Transverse colon (tissue), 4 donors: Measurements from ENCODE around the gene OPA3. TPM values are rescaled to one million over a fixed set of nuclear protein-coding genes. Genes with fewer than 3 reads are reported as not detected.
A peak's percentile ranks its signal among the peaks of the same experiment; 100 is the strongest.

Experiments
- DNase-seq: peaks from one replicate; pipeline ENCODE4 v3.0.0-alpha.2; 2019
- H3K27ac ChIP-seq, 4 donors: fragments of 200-600 bp; sonication (generic); 2 replicates each; pipeline ENCODE4 v1.5.1; 2016 to 2018; ENCODE audit warnings: inconsistent platforms in 4 of 4
- H3K27me3 ChIP-seq: fragments of 200-600 bp; sonication (generic); 2 replicates; pipeline ENCODE4 v1.5.1; 2017; ENCODE audit warnings: inconsistent platforms
- H3K36me3 ChIP-seq, 4 donors: fragments of 200-600 bp; sonication (generic); 2 replicates each; pipeline ENCODE4 v1.5.1; 2017 to 2019; ENCODE audit warnings: inconsistent platforms in 4 of 4
- H3K4me1 ChIP-seq, 4 donors: fragments of 200-600 bp; sonication (generic); 2 replicates each; pipeline ENCODE4 v1.5.1; 2017 to 2020; ENCODE audit warnings: inconsistent platforms in 4 of 4
- H3K4me3 ChIP-seq, 4 donors: fragments of 200-600 bp; sonication (generic); 1 replicate in 1 of 4; 2 replicates in 3 of 4; pipeline versions ENCODE4 v1.5.1 to v1.6.1; 2017 to 2019; ENCODE audit warnings: inconsistent platforms in 4 of 4
- H3K9me3 ChIP-seq, 2 donors: fragments of 200-600 bp; sonication (generic); 2 replicates each; pipeline ENCODE4 v1.5.1; 2017 to 2019; ENCODE audit warnings: inconsistent platforms in 2 of 2
- EP300 ChIP-seq: sonication (generic); formaldehyde crosslinking; IDR thresholded peaks from one replicate; pipeline ENCODE4 v1.6.1; 2017; ENCODE audit warnings: antibody characterized with exemption, low read depth
- POLR2A ChIP-seq: fragments of 450-650 bp; IDR thresholded peaks from one replicate; pipeline ENCODE4 v1.6.1; 2016; ENCODE audit warnings: antibody characterized with exemption, mild to moderate bottlenecking, moderate library complexity
- POLR2AphosphoS5 ChIP-seq, 3 donors: sonication (generic); formaldehyde crosslinking; IDR thresholded peaks; one replicate each; pipeline ENCODE4 v1.6.1; 2016; ENCODE audit warnings: antibody characterized with exemption in 3 of 3
- WGBS, 2 donors: methylation state at CpG; one replicate each; pipeline ENCODE4 v1.1.5; 2018; ENCODE audit warnings: low coverage in 1 of 2; 5-methylcytosine and 5-hydroxymethylcytosine counted together
- in situ Hi-C, 4 donors: fragments of 200-750 bp; cut with MboI; loops; one replicate each; pipeline versions ENCODE4 v1.15.0 to v1.15.1; 2017; ENCODE audit warnings: low sequenced_read_pairs in 3 of 4, low pct_ligation_motif_present in 1 of 4, low pct_unique_long_range_greater_than_20kb in 1 of 4
- intact Hi-C: fragments of 100-400 bp; cut with DNase I; formaldehyde crosslinking; loops from one replicate; pipeline ENCODE4 v1.15.1; 2023; ENCODE audit warnings: low total_unique reads
- total RNA-seq, 4 donors: library from RNA; depleted of rRNA; stranded (reverse); fragments of >200 nt; gene quantifications; one replicate each; pipeline ENCODE4 v1.1.0, GENCODE V29; 2016
- TF ChIP-seq, protein P1 (sequence below), 5 experiments: fragments of 200-600 bp in 3 of 5; fragments of 450-650 bp in 2 of 5; sonication (generic) in 3 of 5; IDR thresholded peaks; 1 replicate in 2 of 5; 2 replicates in 3 of 5; pipeline ENCODE4 v1.5.1; 2016 to 2017; ENCODE audit warnings: antibody characterized with exemption in 5 of 5, inconsistent platforms in 3 of 5, mild to moderate bottlenecking in 2 of 5, moderate library complexity in 1 of 5

The OPA3 gene
- total RNA-seq, 4 donors from 2014 or later, result 6.7 to 10.8 (median 8.6) TPM

DNA sequence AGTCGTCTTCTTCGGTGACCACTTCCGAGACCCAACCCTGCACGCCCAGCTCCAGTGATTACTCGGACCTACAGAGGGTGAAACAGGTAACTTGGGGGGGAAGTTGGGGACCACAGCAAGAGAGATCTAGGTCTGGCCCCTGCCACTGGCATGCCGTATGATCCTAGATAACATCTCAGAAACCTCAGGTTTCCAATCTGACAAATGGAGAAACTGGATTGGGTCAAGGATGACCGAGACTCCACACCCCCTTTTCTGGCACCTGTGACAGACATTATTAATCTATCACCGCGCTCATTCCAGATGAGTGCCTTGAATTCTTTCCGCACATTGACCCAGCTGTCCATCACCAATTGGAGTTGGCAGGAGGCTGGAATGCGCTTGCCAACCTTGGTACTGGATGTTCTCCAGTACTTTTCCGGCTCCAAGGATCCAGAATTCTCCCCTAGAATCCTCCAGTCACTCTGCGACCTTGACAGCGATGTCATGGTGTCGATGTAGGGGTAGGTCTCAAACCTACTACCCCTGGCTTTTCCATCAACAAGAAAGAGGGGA is 60.0 kb downstream of the OPA3 start:
- peaks cover 13 to 53% (median 29%) of the 10 kb centered on the region in 4 donors for H3K4me1 ChIP-seq
- peaks cover 0 to 52% (median 20%) of the 10 kb centered on the region in 4 donors for H3K36me3 ChIP-seq
- no peak overlapping the region for H3K4me3 ChIP-seq
- intact Hi-C loops (no loop called here), in situ Hi-C loops (no loop called here)
- TF ChIP-seq POLR2A (no peak), EP300 (no peak), POLR2AphosphoS5 (IDR thresholded peaks at IDR 0.05) (no peak)
- TF ChIP-seq, protein P1, sequence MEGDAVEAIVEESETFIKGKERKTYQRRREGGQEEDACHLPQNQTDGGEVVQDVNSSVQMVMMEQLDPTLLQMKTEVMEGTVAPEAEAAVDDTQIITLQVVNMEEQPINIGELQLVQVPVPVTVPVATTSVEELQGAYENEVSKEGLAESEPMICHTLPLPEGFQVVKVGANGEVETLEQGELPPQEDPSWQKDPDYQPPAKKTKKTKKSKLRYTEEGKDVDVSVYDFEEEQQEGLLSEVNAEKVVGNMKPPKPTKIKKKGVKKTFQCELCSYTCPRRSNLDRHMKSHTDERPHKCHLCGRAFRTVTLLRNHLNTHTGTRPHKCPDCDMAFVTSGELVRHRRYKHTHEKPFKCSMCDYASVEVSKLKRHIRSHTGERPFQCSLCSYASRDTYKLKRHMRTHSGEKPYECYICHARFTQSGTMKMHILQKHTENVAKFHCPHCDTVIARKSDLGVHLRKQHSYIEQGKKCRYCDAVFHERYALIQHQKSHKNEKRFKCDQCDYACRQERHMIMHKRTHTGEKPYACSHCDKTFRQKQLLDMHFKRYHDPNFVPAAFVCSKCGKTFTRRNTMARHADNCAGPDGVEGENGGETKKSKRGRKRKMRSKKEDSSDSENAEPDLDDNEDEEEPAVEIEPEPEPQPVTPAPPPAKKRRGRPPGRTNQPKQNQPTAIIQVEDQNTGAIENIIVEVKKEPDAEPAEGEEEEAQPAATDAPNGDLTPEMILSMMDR (IDR thresholded peaks at IDR 0.05), result no peak
- H3K27me3 ChIP-seq, result no peaks in the 10 kb centered on the region
- peak overlapping the region in 1 of 4 donors; percentile 20 for H3K27ac ChIP-seq
- H3K9me3 ChIP-seq, result no peaks in the 10 kb centered on the region
- 95 to 100% methylated on average over 3 to 15 of the region's 15 CpGs for WGBS, 2 donors
- DNase-seq, result no peak

DNA sequence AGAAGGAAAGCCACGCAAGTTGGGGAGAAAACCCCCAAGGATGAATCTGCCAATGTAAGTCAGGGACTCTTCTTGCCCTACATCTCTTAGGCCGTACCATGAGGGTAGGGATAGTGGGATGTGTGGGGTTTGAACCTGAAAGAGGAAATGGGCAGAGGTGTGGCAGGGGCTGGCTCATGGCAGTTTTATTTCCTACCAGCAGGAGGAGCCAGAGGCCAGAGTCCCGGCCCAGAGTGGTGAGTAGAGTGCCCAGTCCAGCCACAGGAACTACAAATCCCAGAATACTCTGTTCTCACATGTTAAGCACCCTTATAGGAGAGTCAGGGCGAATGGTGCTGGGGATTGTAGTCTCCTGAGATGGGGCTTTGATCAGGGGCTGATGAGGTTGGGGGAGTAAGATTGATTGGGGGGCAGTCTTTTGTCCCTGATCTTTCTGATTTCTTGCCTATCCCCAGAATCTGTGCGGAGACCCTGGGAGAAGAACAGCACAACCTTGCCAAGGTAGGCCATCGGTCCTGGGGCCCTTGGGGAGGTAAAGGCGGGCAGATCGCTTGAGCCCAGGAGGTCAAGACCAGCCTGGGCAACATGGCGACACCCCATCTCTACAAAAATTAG is 60.9 kb downstream of the OPA3 start:
- in situ Hi-C loops (no loop called here), intact Hi-C loops (no loop called here)
- WGBS, 2 donors, result 67% methylated on average over 9 of the region's 9 CpGs; no CpG with 5 or more reads in 1 of the 2 donors
- H3K27ac ChIP-seq, result peak overlapping the region; percentile 30 to 73 (median 56)
- H3K9me3 ChIP-seq, result no peaks in the 10 kb centered on the region
- DNase-seq, result peak; percentile 85
- H3K4me1 ChIP-seq, result peaks cover 7 to 50% (median 25%) of the 10 kb centered on the region in 4 donors
- no peak overlapping the region for H3K4me3 ChIP-seq
- no peaks in the 10 kb centered on the region for H3K27me3 ChIP-seq
- H3K36me3 ChIP-seq, result peaks cover 0 to 59% (median 20%) of the 10 kb centered on the region in 4 donors
- TF ChIP-seq, protein P1 (IDR thresholded peaks at IDR 0.05), result peak; percentile 82 to 97 (median 92)
- TF ChIP-seq POLR2AphosphoS5 (IDR thresholded peaks at IDR 0.05) (peak in 1 of 3 donors; percentile 31), EP300 (no peak), POLR2A (no peak)

DNA sequence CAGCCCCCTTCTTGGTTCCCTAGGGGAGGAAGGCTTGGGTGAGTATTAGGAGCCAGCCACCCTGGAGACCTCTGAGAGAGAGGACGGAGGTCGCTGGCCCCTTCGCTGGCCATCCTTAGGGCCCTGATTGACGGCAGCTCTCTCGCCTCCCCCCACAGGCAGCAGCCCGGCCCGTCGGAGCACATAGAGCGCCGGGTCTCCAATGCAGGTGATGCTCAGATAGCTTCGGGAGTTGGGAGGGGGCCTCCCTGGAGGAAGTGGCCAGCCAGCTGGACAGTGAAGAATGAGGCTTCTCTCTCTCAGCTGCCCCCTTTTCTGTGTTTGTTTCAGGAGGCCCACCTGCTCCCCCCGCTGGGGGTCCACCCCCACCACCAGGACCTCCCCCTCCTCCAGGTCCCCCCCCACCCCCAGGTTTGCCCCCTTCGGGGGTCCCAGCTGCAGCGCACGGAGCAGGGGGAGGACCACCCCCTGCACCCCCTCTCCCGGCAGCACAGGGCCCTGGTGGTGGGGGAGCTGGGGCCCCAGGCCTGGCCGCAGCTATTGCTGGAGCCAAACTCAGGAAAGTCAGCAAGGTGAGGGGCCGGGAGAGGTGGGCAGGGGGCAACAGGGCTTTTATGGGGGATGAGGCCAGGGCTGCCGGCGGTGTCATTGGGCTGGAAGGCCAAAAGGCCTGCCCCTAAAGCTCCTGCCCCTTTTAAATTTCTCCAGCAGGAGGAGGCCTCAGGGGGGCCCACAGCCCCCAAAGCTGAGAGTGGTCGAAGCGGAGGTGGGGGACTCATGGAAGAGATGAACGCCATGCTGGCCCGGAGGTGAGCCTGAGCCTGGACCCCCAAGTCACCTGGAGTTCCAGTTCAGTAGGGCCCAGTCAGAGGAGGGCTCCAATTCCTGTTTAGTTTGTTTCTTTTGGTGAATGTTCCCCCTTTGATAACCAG is 62.3 kb downstream of the OPA3 start:
- TF ChIP-seq EP300 (no peak), POLR2AphosphoS5 (IDR thresholded peaks at IDR 0.05) (no peak), POLR2A (no peak)
- TF ChIP-seq, protein P1 (IDR thresholded peaks at IDR 0.05), result no peak

DNA sequence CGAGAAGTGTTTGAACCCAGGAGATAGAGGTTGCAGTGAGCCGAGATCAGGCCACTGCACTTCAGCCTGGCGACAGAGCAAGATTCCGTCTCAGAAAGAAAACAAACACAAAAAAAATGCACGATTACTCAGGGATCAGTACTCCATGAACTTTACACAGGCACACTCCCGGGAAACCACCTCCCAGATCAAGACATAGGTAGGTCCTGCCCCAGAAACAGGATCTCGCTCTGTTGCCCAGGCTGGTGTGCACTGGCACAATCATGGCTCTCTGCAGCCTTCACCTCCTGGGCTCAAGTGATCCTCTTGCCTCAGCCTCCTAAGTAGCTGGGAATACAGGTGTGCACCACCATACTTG is 66.2 kb downstream of the OPA3 start:
- H3K27ac ChIP-seq, result peak overlapping the region; percentile 98 to 100 (median 99)
- peaks cover 0 to 32% (median 8%) of the 10 kb centered on the region in 4 donors for H3K36me3 ChIP-seq
- peaks cover 28 to 88% (median 56%) of the 10 kb centered on the region in 4 donors for H3K4me1 ChIP-seq
- TF ChIP-seq POLR2AphosphoS5 (IDR thresholded peaks at IDR 0.05), result peak in 2 of 3 donors; percentile 38 to 47
- no peak for TF ChIP-seq POLR2A
- TF ChIP-seq, protein P1 (IDR thresholded peaks at IDR 0.05), result no peak
- no peak for TF ChIP-seq EP300
- H3K4me3 ChIP-seq, result no peak overlapping the region
- in situ Hi-C loops, result no loop called here
- no peaks in the 10 kb centered on the region for H3K27me3 ChIP-seq
- DNase-seq, result peak; percentile 57
- 53% methylated on average over 4 to 7 of the region's 7 CpGs for WGBS, 2 donors
- intact Hi-C loops, result no loop called here
- H3K9me3 ChIP-seq, result no peaks in the 10 kb centered on the region

More for the DNA sequence above, 62.3 kb downstream of the OPA3 start:
- H3K36me3 ChIP-seq, result peaks cover 0 to 62% (median 22%) of the 10 kb centered on the region in 4 donors
- no peaks in the 10 kb centered on the region for H3K27me3 ChIP-seq
- DNase-seq, result no peak
- H3K4me3 ChIP-seq, result no peak overlapping the region
- in situ Hi-C loops (no loop called here), intact Hi-C loops (no loop called here)
- peak overlapping the region; percentile 66 to 76 (median 74) for H3K27ac ChIP-seq
- H3K4me1 ChIP-seq, result peaks cover 0 to 62% (median 23%) of the 10 kb centered on the region in 4 donors
- H3K9me3 ChIP-seq, result no peaks in the 10 kb centered on the region
- 91% methylated on average over 19 of the region's 24 CpGs; no CpG with 5 or more reads in 1 of the 2 donors for WGBS, 2 donors
